ENCODE data around the gene ANP32E.
"Not testable (repeated sequence)": the region's sequence is repeated elsewhere in the genome, so short reads cannot be mapped to it uniquely, and the experiment has no call there.

DNA sequence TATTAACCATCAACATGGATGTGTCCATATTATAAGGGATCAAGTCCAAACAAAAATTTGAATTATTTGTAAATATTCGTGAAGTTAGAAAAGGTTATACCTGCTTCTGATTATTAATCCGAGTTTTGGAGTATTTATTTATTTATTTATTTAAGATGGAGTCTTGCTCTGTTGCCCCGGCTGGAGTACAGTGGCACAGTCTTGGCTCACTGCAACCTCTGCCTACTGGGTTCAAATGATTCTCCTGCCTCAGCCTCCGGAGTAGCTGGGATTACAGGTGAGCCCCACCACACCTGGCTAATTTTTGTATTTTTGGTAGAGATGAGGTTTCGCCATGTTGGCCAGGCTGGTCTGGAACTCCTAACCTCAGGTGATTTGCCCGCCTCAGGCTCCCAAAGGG lies 20.1 kb downstream of the ANP32E start:
- not testable (repeated sequence) for TF ChIP-seq POLR2AphosphoS5, POLR2A (IDR thresholded peaks at IDR 0.05)
- TF ChIP-seq, protein P1, sequence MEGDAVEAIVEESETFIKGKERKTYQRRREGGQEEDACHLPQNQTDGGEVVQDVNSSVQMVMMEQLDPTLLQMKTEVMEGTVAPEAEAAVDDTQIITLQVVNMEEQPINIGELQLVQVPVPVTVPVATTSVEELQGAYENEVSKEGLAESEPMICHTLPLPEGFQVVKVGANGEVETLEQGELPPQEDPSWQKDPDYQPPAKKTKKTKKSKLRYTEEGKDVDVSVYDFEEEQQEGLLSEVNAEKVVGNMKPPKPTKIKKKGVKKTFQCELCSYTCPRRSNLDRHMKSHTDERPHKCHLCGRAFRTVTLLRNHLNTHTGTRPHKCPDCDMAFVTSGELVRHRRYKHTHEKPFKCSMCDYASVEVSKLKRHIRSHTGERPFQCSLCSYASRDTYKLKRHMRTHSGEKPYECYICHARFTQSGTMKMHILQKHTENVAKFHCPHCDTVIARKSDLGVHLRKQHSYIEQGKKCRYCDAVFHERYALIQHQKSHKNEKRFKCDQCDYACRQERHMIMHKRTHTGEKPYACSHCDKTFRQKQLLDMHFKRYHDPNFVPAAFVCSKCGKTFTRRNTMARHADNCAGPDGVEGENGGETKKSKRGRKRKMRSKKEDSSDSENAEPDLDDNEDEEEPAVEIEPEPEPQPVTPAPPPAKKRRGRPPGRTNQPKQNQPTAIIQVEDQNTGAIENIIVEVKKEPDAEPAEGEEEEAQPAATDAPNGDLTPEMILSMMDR (IDR thresholded peaks at IDR 0.05), result not testable (repeated sequence)
